ENCODE measurements around the gene GUCY2D.

The GUCY2D gene

DNA sequence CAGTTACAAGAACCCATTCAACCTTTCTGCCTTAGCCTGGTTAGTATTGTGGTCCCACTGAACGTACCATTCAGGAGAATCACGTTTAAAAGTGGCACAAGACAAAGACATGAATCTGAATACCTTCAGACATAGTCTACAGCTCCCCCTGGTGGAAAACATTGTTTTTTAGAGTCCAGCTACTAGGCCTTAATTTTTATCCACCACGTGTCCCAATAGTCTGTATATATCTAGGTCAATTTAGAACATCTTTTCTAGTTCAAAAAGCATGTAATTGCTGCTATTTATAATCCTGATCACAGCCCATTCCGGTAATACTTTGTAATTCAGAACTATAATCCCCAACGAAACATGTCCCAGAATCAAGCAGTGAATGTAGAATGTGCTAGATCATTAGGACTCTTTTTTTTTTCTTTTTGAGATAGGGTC is 13.7 kb upstream of the GUCY2D start:
- H3K27me3 Mint-ChIP-seq (ENCODE audit: low read depth): peaks cover 23% of the 10 kb centered on the region
- H3K4me3 Mint-ChIP-seq: peak overlapping the region; percentile 74 to 83 (median 76)
- TF ChIP-seq, protein P1, sequence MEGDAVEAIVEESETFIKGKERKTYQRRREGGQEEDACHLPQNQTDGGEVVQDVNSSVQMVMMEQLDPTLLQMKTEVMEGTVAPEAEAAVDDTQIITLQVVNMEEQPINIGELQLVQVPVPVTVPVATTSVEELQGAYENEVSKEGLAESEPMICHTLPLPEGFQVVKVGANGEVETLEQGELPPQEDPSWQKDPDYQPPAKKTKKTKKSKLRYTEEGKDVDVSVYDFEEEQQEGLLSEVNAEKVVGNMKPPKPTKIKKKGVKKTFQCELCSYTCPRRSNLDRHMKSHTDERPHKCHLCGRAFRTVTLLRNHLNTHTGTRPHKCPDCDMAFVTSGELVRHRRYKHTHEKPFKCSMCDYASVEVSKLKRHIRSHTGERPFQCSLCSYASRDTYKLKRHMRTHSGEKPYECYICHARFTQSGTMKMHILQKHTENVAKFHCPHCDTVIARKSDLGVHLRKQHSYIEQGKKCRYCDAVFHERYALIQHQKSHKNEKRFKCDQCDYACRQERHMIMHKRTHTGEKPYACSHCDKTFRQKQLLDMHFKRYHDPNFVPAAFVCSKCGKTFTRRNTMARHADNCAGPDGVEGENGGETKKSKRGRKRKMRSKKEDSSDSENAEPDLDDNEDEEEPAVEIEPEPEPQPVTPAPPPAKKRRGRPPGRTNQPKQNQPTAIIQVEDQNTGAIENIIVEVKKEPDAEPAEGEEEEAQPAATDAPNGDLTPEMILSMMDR (IDR thresholded peaks at IDR 0.05; ENCODE audit: unreplicated experiment in 3 of 3): peak; percentile 64 to 78 (median 72)
- H3K4me1 Mint-ChIP-seq: peaks cover 15% of the 10 kb centered on the region
- no peaks in the 10 kb centered on the region for H3K36me3 Mint-ChIP-seq (ENCODE audit: low read depth)
- H3K27ac Mint-ChIP-seq: peak overlapping the region in 1 of 3 experiments; percentile 13
- peaks cover 3% of the 10 kb centered on the region for H3K9me3 Mint-ChIP-seq

GRCh38 chr17:7989781-7990655 is 12.4 kb upstream of the GUCY2D start:
- Mint-ChIP-seq H3K36me3 (ENCODE audit: low read depth) (no peaks in the 10 kb centered on the region), H3K4me3 (peak overlapping the region; percentile 74 to 83 (median 75)), H3K27ac (no peak overlapping the region)

GRCh38 chr17:7992516-7992915 is 9.9 kb upstream of the GUCY2D start:
- peaks cover 22% of the 10 kb centered on the region for H3K27me3 Mint-ChIP-seq (ENCODE audit: low read depth)
- TF ChIP-seq, protein P1 (IDR thresholded peaks at IDR 0.05; ENCODE audit: unreplicated experiment in 3 of 3): no peak
- peaks cover 16% of the 10 kb centered on the region for H3K4me1 Mint-ChIP-seq
- peaks cover 3% of the 10 kb centered on the region for H3K9me3 Mint-ChIP-seq
- peak overlapping the region in 1 of 3 experiments; percentile 52 for H3K4me3 Mint-ChIP-seq
- no peak overlapping the region for H3K27ac Mint-ChIP-seq
- no peaks in the 10 kb centered on the region for H3K36me3 Mint-ChIP-seq (ENCODE audit: low read depth)

More at GRCh38 chr17:7989781-7990655, 12.4 kb upstream of the GUCY2D start:
- peaks cover 3% of the 10 kb centered on the region for H3K9me3 Mint-ChIP-seq
- peaks cover 24% of the 10 kb centered on the region for H3K27me3 Mint-ChIP-seq (ENCODE audit: low read depth)
- H3K4me1 Mint-ChIP-seq: peaks cover 15% of the 10 kb centered on the region
- TF ChIP-seq, protein P1 (IDR thresholded peaks at IDR 0.05; ENCODE audit: unreplicated experiment in 3 of 3): peak; percentile 94 to 96 (median 96)

DNA sequence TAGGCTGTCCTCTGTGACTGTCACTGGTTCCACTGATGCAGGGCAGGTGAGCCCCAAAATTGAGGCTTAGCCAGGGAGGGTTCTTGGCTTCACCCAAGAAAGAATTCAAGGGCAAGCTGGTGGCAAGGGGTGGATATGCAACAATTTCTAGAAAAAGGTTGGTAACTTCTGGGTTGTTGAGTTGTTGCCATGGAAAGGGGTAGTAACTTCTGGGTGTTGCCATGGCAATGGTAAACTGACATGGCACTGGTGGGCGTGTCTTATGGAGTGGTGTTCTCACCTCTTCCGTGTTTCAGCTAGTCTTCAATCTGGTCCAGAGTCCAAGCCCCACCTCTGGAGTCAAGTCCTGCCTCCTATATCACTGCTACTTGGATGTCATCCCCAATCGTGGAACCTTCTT is 9.5 kb upstream of the GUCY2D start:
- Mint-ChIP-seq H3K4me3 (peak overlapping the region in 2 of 3 experiments; percentile 25 to 61), H3K9me3 (peaks cover 3% of the 10 kb centered on the region), H3K27ac (no peak overlapping the region), H3K36me3 (ENCODE audit: low read depth) (no peaks in the 10 kb centered on the region), H3K27me3 (ENCODE audit: low read depth) (peaks cover 23% of the 10 kb centered on the region), H3K4me1 (peaks cover 13% of the 10 kb centered on the region)
- TF ChIP-seq, protein P1 (IDR thresholded peaks at IDR 0.05; ENCODE audit: unreplicated experiment in 3 of 3): no peak

- H3K4me3 Mint-ChIP-seq: no peak overlapping the region
- peaks cover 7% of the 10 kb centered on the region for H3K4me1 Mint-ChIP-seq
- TF ChIP-seq, protein P1 (IDR thresholded peaks at IDR 0.05; ENCODE audit: unreplicated experiment in 3 of 3): no peak
- no peak overlapping the region for H3K27ac Mint-ChIP-seq
- peaks cover 29% of the 10 kb centered on the region for H3K27me3 Mint-ChIP-seq (ENCODE audit: low read depth)
- H3K9me3 Mint-ChIP-seq: peaks cover 3% of the 10 kb centered on the region
- H3K36me3 Mint-ChIP-seq (ENCODE audit: low read depth): no peaks in the 10 kb centered on the region
These were observed 8.3 kb upstream of the GUCY2D start for GRCh38 chr17:7993972-7994589.

Data from nephron (organoid).